Measurements from ENCODE around the gene TM4SF4. TPM values are rescaled to one million over a fixed set of nuclear protein-coding genes. Genes with fewer than 3 reads are reported as not detected.

Gene TM4SF4
- total RNA-seq, 1 experiment from 2014 or later = not detected

DNA sequence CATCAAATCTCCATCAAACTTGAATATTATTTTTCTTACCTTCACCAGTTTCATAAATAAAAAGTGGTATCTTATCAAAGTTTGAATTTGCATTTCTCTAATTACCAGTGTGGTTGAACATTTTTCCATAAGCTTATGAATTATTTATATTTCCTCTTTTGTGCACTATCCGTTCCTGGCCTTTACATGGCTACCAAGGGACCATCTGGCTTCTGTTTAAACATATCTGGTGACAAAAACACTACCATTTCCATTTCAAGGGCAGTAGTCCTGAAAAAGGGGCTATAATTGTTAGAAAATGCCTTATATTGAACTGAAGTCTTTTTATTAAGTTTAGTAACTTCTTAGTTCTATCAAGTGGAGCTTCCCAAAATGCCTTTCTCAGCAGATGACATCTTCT is 44.3 kb upstream of the TM4SF4 start:
- no TSS peak for BruUV-seq (replicated peaks)
- intact Hi-C loops (cut with micrococcal nuclease) = no loop called here
- H3K36me3 Mint-ChIP-seq (ENCODE audit: insufficient read depth, unreplicated experiment) = no peaks in the 10 kb centered on the region
- H3K27ac Mint-ChIP-seq (ENCODE audit: low read depth, unreplicated experiment) = no peak overlapping the region
- no peak overlapping the region for H3K4me3 Mint-ChIP-seq (ENCODE audit: unreplicated experiment)
- ChIA-PET CTCF (interaction anchor here (0.6 to 1.1 kb wide), 3 partner anchors 19 to 61 kb away, joined by 3 to 4 read pairs (median 3); no protein-coding TSS in a partner anchor), POLR2A (interaction anchor here (0.7 to 1.1 kb wide), 2 partner anchors 17 to 28 kb away, joined by 3 read pairs; no protein-coding TSS in a partner anchor)
- no peaks in the 10 kb centered on the region for H3K4me1 Mint-ChIP-seq (ENCODE audit: insufficient read depth, unreplicated experiment)
- no peak for DNase-seq (ENCODE audit: unreplicated experiment)
- H3K27me3 Mint-ChIP-seq (ENCODE audit: insufficient read depth, unreplicated experiment) = no peaks in the 10 kb centered on the region
- TF ChIP-seq, protein P1, sequence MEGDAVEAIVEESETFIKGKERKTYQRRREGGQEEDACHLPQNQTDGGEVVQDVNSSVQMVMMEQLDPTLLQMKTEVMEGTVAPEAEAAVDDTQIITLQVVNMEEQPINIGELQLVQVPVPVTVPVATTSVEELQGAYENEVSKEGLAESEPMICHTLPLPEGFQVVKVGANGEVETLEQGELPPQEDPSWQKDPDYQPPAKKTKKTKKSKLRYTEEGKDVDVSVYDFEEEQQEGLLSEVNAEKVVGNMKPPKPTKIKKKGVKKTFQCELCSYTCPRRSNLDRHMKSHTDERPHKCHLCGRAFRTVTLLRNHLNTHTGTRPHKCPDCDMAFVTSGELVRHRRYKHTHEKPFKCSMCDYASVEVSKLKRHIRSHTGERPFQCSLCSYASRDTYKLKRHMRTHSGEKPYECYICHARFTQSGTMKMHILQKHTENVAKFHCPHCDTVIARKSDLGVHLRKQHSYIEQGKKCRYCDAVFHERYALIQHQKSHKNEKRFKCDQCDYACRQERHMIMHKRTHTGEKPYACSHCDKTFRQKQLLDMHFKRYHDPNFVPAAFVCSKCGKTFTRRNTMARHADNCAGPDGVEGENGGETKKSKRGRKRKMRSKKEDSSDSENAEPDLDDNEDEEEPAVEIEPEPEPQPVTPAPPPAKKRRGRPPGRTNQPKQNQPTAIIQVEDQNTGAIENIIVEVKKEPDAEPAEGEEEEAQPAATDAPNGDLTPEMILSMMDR (IDR thresholded peaks at IDR 0.05; ENCODE audit: unreplicated experiment) = no peak
- no peaks in the 10 kb centered on the region for H3K9me3 Mint-ChIP-seq (ENCODE audit: unreplicated experiment)

- ChIA-PET POLR2A (interaction anchor here (0.9 kb wide), 1 partner anchor 24 kb away, joined by 3 read pairs; no protein-coding TSS in a partner anchor), CTCF (interaction anchor here (0.9 to 1.1 kb wide), 2 partner anchors 47 to 49 kb away, joined by 3 to 4 read pairs; no protein-coding TSS in a partner anchor)
- TF ChIP-seq, protein P1 (IDR thresholded peaks at IDR 0.05; ENCODE audit: unreplicated experiment) = no peak
- Mint-ChIP-seq H3K27me3 (ENCODE audit: insufficient read depth, unreplicated experiment) (no peaks in the 10 kb centered on the region), H3K9me3 (ENCODE audit: unreplicated experiment) (no peaks in the 10 kb centered on the region), H3K4me1 (ENCODE audit: insufficient read depth, unreplicated experiment) (no peaks in the 10 kb centered on the region), H3K27ac (ENCODE audit: low read depth, unreplicated experiment) (no peak overlapping the region), H3K36me3 (ENCODE audit: insufficient read depth, unreplicated experiment) (no peaks in the 10 kb centered on the region), H3K4me3 (ENCODE audit: unreplicated experiment) (no peak overlapping the region)
- BruUV-seq (replicated peaks) = no TSS peak
- intact Hi-C loops (cut with micrococcal nuclease) = no loop called here
- DNase-seq (ENCODE audit: unreplicated experiment) = no peak
Measured at GRCh38 chr3:149432149-149432548, 42.3 kb upstream of the TM4SF4 start.

GRCh38 chr3:149435996-149436885 is 38.3 kb upstream of the TM4SF4 start:
- POLR2A ChIA-PET = interaction anchor here (0.8 kb wide), 1 partner anchor 16 kb away, joined by 3 read pairs; no protein-coding TSS in a partner anchor
- no TSS peak for BruUV-seq (replicated peaks)
- Mint-ChIP-seq H3K27ac (ENCODE audit: low read depth, unreplicated experiment) (no peak overlapping the region), H3K4me3 (ENCODE audit: unreplicated experiment) (no peak overlapping the region), H3K9me3 (ENCODE audit: unreplicated experiment) (no peaks in the 10 kb centered on the region), H3K27me3 (ENCODE audit: insufficient read depth, unreplicated experiment) (no peaks in the 10 kb centered on the region), H3K4me1 (ENCODE audit: insufficient read depth, unreplicated experiment) (no peaks in the 10 kb centered on the region), H3K36me3 (ENCODE audit: insufficient read depth, unreplicated experiment) (no peaks in the 10 kb centered on the region)
- CTCF ChIA-PET = interaction anchor here (0.6 to 1.2 kb wide), 2 partner anchors 37 to 346 kb away, joined by 3 read pairs; no protein-coding TSS in a partner anchor
- intact Hi-C loops (cut with micrococcal nuclease) = no loop called here
- DNase-seq (ENCODE audit: unreplicated experiment) = no peak
- TF ChIP-seq, protein P1 (IDR thresholded peaks at IDR 0.05; ENCODE audit: unreplicated experiment) = no peak

GRCh38 chr3:149437286-149437685 is 37.2 kb upstream of the TM4SF4 start:
- Mint-ChIP-seq H3K27ac (ENCODE audit: low read depth, unreplicated experiment) (no peak overlapping the region), H3K9me3 (ENCODE audit: unreplicated experiment) (no peaks in the 10 kb centered on the region), H3K4me3 (ENCODE audit: unreplicated experiment) (no peak overlapping the region), H3K4me1 (ENCODE audit: insufficient read depth, unreplicated experiment) (no peaks in the 10 kb centered on the region), H3K36me3 (ENCODE audit: insufficient read depth, unreplicated experiment) (no peaks in the 10 kb centered on the region), H3K27me3 (ENCODE audit: insufficient read depth, unreplicated experiment) (no peaks in the 10 kb centered on the region)
- DNase-seq (ENCODE audit: unreplicated experiment) = no peak
- BruUV-seq (replicated peaks) = no TSS peak
- intact Hi-C loops (cut with micrococcal nuclease) = no loop called here
- ChIA-PET POLR2A (no interaction called here), CTCF (interaction anchor here (0.6 to 1.2 kb wide), 2 partner anchors 38 to 577 kb away, joined by 3 to 4 read pairs; no protein-coding TSS in a partner anchor)
- TF ChIP-seq, protein P1 (IDR thresholded peaks at IDR 0.05; ENCODE audit: unreplicated experiment) = no peak
